ENCODE measurements around the gene ZNF414. TPM values are rescaled to one million over a fixed set of nuclear protein-coding genes. Genes with fewer than 3 reads are reported as not detected.
A peak's percentile ranks its signal among the peaks of the same experiment; 100 is the strongest.

ZNF414 gene
- total RNA-seq, 4 donors from 2014 or later = 10.3 to 62.4 (median 21.2) TPM

DNA sequence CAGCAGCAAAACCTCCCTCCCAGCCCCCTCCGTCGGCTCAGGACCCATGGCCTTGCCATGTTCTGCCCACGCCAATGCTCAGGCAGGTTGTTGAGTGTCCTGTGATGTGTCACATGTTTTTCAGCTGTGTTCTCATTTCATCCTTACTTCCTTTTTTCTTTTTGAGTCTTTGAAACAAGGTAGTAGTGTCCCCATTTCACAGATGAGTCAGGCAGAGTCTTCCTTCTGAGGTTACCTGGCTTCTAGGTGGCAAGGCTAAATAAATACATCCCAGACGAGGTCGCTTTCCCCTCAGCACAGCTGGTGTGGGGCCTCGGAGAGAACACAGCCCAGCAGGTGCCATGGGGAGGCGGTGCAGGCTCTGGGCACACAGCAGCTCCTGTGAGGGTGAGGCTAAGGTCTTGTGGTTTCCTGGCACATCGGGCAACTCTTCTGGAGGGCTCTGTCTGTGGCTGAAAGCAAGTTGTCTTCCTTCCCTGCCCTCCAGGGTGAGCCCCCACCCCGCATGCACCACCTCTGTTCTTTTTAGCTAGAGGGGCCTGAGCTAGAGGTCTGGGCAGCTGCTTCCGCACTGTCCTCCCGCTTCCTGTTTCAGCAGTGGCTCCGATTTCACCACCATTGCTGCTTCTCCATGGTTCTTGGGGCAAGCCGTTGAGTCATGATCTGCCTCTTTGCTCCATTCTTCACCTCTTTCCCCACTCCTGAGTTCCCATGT is 26.7 kb downstream of the ZNF414 start:
- H3K27me3 ChIP-seq = no peaks in the 10 kb centered on the region
- H3K4me1 ChIP-seq = peaks cover 0 to 24% (median 3%) of the 10 kb centered on the region in 4 donors
- H3K36me3 ChIP-seq = peaks cover 6 to 94% (median 30%) of the 10 kb centered on the region in 3 donors
- H3K27ac ChIP-seq = peak overlapping the region in 2 of 4 donors; percentile 32 to 46
- peak in 1 of 2 donors; percentile 22 for TF ChIP-seq EP300 (IDR thresholded peaks at IDR 0.05)
- TF ChIP-seq, protein P1, sequence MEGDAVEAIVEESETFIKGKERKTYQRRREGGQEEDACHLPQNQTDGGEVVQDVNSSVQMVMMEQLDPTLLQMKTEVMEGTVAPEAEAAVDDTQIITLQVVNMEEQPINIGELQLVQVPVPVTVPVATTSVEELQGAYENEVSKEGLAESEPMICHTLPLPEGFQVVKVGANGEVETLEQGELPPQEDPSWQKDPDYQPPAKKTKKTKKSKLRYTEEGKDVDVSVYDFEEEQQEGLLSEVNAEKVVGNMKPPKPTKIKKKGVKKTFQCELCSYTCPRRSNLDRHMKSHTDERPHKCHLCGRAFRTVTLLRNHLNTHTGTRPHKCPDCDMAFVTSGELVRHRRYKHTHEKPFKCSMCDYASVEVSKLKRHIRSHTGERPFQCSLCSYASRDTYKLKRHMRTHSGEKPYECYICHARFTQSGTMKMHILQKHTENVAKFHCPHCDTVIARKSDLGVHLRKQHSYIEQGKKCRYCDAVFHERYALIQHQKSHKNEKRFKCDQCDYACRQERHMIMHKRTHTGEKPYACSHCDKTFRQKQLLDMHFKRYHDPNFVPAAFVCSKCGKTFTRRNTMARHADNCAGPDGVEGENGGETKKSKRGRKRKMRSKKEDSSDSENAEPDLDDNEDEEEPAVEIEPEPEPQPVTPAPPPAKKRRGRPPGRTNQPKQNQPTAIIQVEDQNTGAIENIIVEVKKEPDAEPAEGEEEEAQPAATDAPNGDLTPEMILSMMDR (IDR thresholded peaks at IDR 0.05) = no peak
- TF ChIP-seq POLR2A (IDR thresholded peaks at IDR 0.05) = no peak
- H3K9me3 ChIP-seq = no peaks in the 10 kb centered on the region
- peak in 1 of 2 donors; percentile 32 for DNase-seq (ENCODE audit: low spot score in 2 of 2)
- WGBS, 2 donors = 68 to 80% methylated on average over 12 to 13 of the region's 13 CpGs
- no peak overlapping the region for H3K4me3 ChIP-seq

DNA sequence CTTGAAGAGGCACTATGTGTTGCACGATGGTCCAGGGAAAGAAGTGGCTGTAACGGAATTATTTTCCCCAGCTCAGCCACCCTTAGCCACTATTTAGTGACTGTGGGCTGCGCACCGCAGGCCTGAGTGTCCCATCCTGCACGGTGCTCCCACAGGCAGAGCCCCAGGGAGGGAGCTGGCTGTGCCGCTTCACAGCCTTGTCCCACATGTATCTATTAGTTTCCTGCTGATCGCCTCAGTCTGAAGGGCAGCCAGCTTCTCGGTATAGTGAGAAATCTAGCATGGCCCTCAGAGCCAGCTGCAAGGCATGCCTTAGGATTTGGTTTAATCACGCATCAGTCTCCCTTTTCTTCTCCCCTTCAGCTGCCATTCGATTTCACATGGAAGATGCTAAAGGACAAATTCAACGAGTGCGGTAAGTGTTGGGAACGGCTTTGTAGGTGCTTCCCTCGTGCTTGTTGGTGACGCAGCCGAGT is 27.3 kb downstream of the ZNF414 start:
- DNase-seq (ENCODE audit: low spot score in 2 of 2) = no peak
- peaks cover 6 to 100% (median 30%) of the 10 kb centered on the region in 3 donors for H3K36me3 ChIP-seq
- H3K9me3 ChIP-seq = no peaks in the 10 kb centered on the region
- H3K27me3 ChIP-seq = no peaks in the 10 kb centered on the region
- H3K4me3 ChIP-seq = no peak overlapping the region
- H3K4me1 ChIP-seq = peaks cover 0 to 28% (median 3%) of the 10 kb centered on the region in 4 donors
- TF ChIP-seq, protein P1 (IDR thresholded peaks at IDR 0.05) = no peak
- TF ChIP-seq POLR2A (IDR thresholded peaks at IDR 0.05) (no peak), EP300 (IDR thresholded peaks at IDR 0.05) (no peak)
- 86 to 92% methylated on average over 16 of the region's 16 CpGs for WGBS, 2 donors
- H3K27ac ChIP-seq = peak overlapping the region in 1 of 4 donors; percentile 46

DNA sequence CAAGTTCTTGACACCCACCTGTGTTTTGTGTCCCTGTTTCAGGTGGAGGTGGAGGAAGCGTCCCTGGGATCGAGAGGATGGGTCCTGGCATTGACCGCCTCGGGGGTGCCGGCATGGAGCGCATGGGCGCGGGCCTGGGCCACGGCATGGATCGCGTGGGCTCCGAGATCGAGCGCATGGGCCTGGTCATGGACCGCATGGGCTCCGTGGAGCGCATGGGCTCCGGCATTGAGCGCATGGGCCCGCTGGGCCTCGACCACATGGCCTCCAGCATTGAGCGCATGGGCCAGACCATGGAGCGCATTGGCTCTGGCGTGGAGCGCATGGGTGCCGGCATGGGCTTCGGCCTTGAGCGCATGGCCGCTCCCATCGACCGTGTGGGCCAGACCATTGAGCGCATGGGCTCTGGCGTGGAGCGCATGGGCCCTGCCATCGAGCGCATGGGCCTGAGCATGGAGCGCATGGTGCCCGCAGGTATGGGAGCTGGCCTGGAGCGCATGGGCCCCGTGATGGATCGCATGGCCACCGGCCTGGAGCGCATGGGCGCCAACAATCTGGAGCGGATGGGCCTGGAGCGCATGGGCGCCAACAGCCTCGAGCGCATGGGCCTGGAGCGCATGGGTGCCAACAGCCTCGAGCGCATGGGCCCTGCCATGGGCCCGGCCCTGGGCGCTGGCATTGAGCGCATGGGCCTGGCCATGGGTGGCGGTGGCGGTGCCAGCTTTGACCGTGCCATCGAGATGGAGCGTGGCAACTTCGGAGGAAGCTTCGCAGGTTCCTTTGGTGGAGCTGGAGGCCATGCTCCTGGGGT is 28.2 kb downstream of the ZNF414 start:
- TF ChIP-seq POLR2A (IDR thresholded peaks at IDR 0.05) (no peak), EP300 (IDR thresholded peaks at IDR 0.05) (no peak)
- TF ChIP-seq, protein P1 (IDR thresholded peaks at IDR 0.05) = no peak
- DNase-seq (ENCODE audit: low spot score in 2 of 2) = no peak
- WGBS, 2 donors = 96 to 97% methylated on average over 48 to 56 of the region's 62 CpGs
- Histone ChIP-seq H3K4me3 (no peak overlapping the region), H3K9me3 (no peaks in the 10 kb centered on the region), H3K36me3 (peaks cover 6 to 100% (median 30%) of the 10 kb centered on the region in 3 donors), H3K4me1 (peaks cover 0 to 38% (median 3%) of the 10 kb centered on the region in 4 donors), H3K27me3 (no peaks in the 10 kb centered on the region), H3K27ac (peak overlapping the region in 2 of 4 donors; percentile 25 to 46)

DNA sequence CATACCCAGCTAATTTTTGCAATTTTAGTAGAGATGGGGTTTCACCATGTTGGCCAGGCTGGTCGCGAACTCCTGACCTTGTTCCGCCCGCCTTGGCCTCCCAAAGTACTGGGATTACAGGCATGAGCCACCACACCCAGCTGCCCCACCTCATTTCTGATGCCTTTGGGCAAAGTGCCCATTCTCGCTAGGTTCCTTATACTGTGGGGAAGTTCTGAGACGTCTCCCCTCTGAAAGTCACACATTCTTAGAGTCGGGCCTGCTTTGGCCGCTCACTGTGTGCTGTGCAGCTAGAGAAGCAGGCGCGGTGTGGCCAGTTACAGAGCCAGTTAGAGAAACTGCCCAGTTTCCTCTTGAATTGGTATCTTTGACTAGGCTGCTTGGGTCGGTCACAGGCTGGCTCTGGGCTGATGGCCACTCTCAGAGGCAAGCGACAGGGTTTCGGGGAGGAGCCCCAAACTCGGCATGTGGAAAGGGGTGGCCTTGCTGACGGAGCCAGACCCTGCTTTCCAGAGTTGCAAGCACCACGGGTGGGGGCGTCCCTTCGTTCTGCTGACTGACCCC is 29.6 kb downstream of the ZNF414 start:
- Histone ChIP-seq H3K4me3 (no peak overlapping the region), H3K36me3 (peaks cover 6 to 92% (median 30%) of the 10 kb centered on the region in 3 donors), H3K27me3 (no peaks in the 10 kb centered on the region), H3K27ac (peak overlapping the region in 1 of 4 donors; percentile 47), H3K4me1 (peaks cover 0 to 43% (median 3%) of the 10 kb centered on the region in 4 donors), H3K9me3 (no peaks in the 10 kb centered on the region)
- TF ChIP-seq EP300 (IDR thresholded peaks at IDR 0.05) (no peak), POLR2A (IDR thresholded peaks at IDR 0.05) (no peak)
- TF ChIP-seq, protein P1 (IDR thresholded peaks at IDR 0.05) = no peak
- DNase-seq (ENCODE audit: low spot score in 2 of 2) = peak; percentile 40 to 63
- 81 to 85% methylated on average over 18 of the region's 18 CpGs for WGBS, 2 donors

All from tibial nerve (tissue), 4 donors.